CD4-positive, alpha-beta memory T cell (primary cell): ENCODE measurements around the gene HID1. TPM values are rescaled to one million over a fixed set of nuclear protein-coding genes. Genes with fewer than 3 reads are reported as not detected.

ENCODE experiments used
- CTCF ChIA-PET: fragments of 350-600 bp; sonication (Branson Sonifier 250); formaldehyde crosslinking; loops from one replicate; lab custom pipeline; 2021; ENCODE audit warnings: inconsistent platforms; ENCODE audit not compliant: partially characterized antibody; lab: Charles Lee
- POLR2A ChIA-PET: fragments of 350-600 bp; sonication (Branson Sonifier 250); formaldehyde crosslinking; loops from one replicate; lab custom pipeline; 2021; ENCODE audit not compliant: partially characterized antibody; lab: Charles Lee
- DNase-seq, 5 donors: peaks; one replicate each; pipeline versions ENCODE4 v3.0.0 to v3.0.0-alpha.2; 2020 to 2022; ENCODE audit warnings: mixed read lengths in 1 of 5
- H3K27ac ChIP-seq: one replicate; pipeline ENCODE4 v1.7.0; 2013; ENCODE audit warnings: low read depth, low read length
- H3K27me3 ChIP-seq: 2 replicates; pipeline ENCODE4 v1.7.0; 2013; ENCODE audit warnings: mild to moderate bottlenecking, low read length, moderate library complexity; ENCODE audit not compliant: insufficient read depth
- H3K36me3 ChIP-seq: 2 replicates; pipeline ENCODE4 v1.7.0; 2013; ENCODE audit warnings: mild to moderate bottlenecking, low read length, moderate library complexity; ENCODE audit not compliant: insufficient read depth
- H3K4me1 ChIP-seq: 2 replicates; pipeline ENCODE4 v1.7.0; 2013; ENCODE audit warnings: mild to moderate bottlenecking, low read length, moderate library complexity; ENCODE audit not compliant: insufficient read depth
- H3K4me3 ChIP-seq, 2 donors: one replicate each; pipeline ENCODE4 v1.7.0; 2013; ENCODE audit warnings: low read length in 2 of 2, mild to moderate bottlenecking in 1 of 2
- H3K9me3 ChIP-seq, 2 donors: one replicate each; pipeline ENCODE4 v1.7.0; 2013; ENCODE audit warnings: low read length in 2 of 2, control low read depth in 1 of 2; ENCODE audit not compliant: control insufficient read depth in 1 of 2
- H3K27ac Mint-ChIP-seq, 7 donors: one replicate each; pipeline ENCODE4 v1.8.0; 2020 to 2021; ENCODE audit warnings: mixed read lengths in 7 of 7, mild to moderate bottlenecking in 6 of 7, inconsistent platforms in 3 of 7, moderate library complexity in 3 of 7
- H3K27me3 Mint-ChIP-seq, 2 donors: one replicate each; pipeline ENCODE4 v1.8.0; 2020 to 2021; ENCODE audit warnings: mixed read lengths in 2 of 2
- H3K36me3 Mint-ChIP-seq, 2 donors: one replicate each; pipeline ENCODE4 v1.8.0; 2020 to 2021; ENCODE audit warnings: mixed read lengths in 2 of 2, inconsistent platforms in 1 of 2, mild to moderate bottlenecking in 1 of 2
- H3K4me1 Mint-ChIP-seq, 4 donors: one replicate each; pipeline ENCODE4 v1.8.0; 2020 to 2021; ENCODE audit warnings: mixed read lengths in 4 of 4, mild to moderate bottlenecking in 1 of 4
- H3K4me3 Mint-ChIP-seq, 8 donors: one replicate each; pipeline ENCODE4 v1.8.0; 2020 to 2021; ENCODE audit warnings: mixed read lengths in 8 of 8, mild to moderate bottlenecking in 7 of 8, moderate library complexity in 6 of 8, inconsistent platforms in 3 of 8
- H3K9me3 Mint-ChIP-seq, 8 donors: one replicate each; pipeline ENCODE4 v1.8.0; 2020 to 2021; ENCODE audit warnings: mixed read lengths in 8 of 8, mild to moderate bottlenecking in 5 of 8, inconsistent platforms in 3 of 8, moderate library complexity in 1 of 8
- intact Hi-C: fragments of 100-400 bp; cut with micrococcal nuclease; formaldehyde crosslinking; loops from one replicate; pipeline ENCODE4 v1.15.1; 2023
- polyA plus RNA-seq, 2 donors: library from polyadenylated mRNA; unstranded; fragments of 300-500 nt; fragmentation: Illumina TruSeq; gene quantifications; one replicate each; pipeline ENCODE4 v1.2.3, GENCODE V29; 2021
- total RNA-seq, 2 experiments: library from RNA; stranded (reverse); gene quantifications; one replicate each; pipeline ENCODE4 v1.2.3, GENCODE V29; 2021

The HID1 gene
- total and polyA plus RNA-seq, 4 experiments from 2014 or later: 3.0 to 19.5 (median 11.3) TPM

GRCh38 chr17:74925242-74925641 is 47.3 kb downstream of the HID1 start:
- intact Hi-C loops: no loop called here
- H3K27me3 ChIP-seq: peaks cover 32% of the 10 kb centered on the region
- H3K9me3 Mint-ChIP-seq: no peaks in the 10 kb centered on the region

GRCh38 chr17:74924250-74924948 is 48.2 kb downstream of the HID1 start, which contains the start of gene OTOP2:
TSS of gene OTOP2 (plus strand) at chr17:74924273. CDS start at chr17:74924633, 360 bp downstream.
- DNase-seq: peak in 2 of 5 donors; percentile 5 to 18
- Histone ChIP-seq H3K9me3 (no peaks in the 10 kb centered on the region), H3K27me3 (peaks cover 32% of the 10 kb centered on the region), H3K4me3 (peak within 1 kb of the TSS in 1 of 2 donors; percentile 14), H3K36me3 (no peaks in the 10 kb centered on the region), H3K27ac (no peak within 1 kb of the TSS), H3K4me1 (peaks cover 18% of the 10 kb centered on the region)
- ChIA-PET POLR2A (no interaction called here), CTCF (interaction anchor here (0.8 to 4.5 kb wide), 5 partner anchors 8 to 137 kb away, joined by 3 to 33 read pairs (median 4); no protein-coding TSS in a partner anchor)
- no peaks in the 10 kb centered on the region for H3K36me3 Mint-ChIP-seq
- H3K9me3 Mint-ChIP-seq: no peaks in the 10 kb centered on the region
- peak within 1 kb of the TSS; percentile 9 to 68 (median 52) for H3K4me3 Mint-ChIP-seq
- H3K4me1 Mint-ChIP-seq: peaks cover 1 to 17% (median 11%) of the 10 kb centered on the region in 4 donors
- intact Hi-C loops: no loop called here
- H3K27ac Mint-ChIP-seq: no peak within 1 kb of the TSS
- peaks cover 45 to 46% of the 10 kb centered on the region in 2 donors for H3K27me3 Mint-ChIP-seq

More at GRCh38 chr17:74925242-74925641, 47.3 kb downstream of the HID1 start:
- Mint-ChIP-seq H3K27ac (no peak overlapping the region), H3K4me1 (peaks cover 1 to 17% (median 11%) of the 10 kb centered on the region in 4 donors), H3K27me3 (peaks cover 47 to 51% of the 10 kb centered on the region in 2 donors), H3K36me3 (no peaks in the 10 kb centered on the region), H3K4me3 (peak overlapping the region in 2 of 8 donors; percentile 5 to 68)
- Histone ChIP-seq H3K9me3 (no peaks in the 10 kb centered on the region), H3K4me1 (peaks cover 18% of the 10 kb centered on the region), H3K36me3 (no peaks in the 10 kb centered on the region), H3K27ac (no peak overlapping the region), H3K4me3 (no peak overlapping the region)
- ChIA-PET POLR2A (no interaction called here), CTCF (interaction anchor here (1.1 to 4.5 kb wide), 3 partner anchors 33 to 276 kb away, joined by 3 to 33 read pairs (median 28); no protein-coding TSS in a partner anchor)
- DNase-seq: no peak

DNA sequence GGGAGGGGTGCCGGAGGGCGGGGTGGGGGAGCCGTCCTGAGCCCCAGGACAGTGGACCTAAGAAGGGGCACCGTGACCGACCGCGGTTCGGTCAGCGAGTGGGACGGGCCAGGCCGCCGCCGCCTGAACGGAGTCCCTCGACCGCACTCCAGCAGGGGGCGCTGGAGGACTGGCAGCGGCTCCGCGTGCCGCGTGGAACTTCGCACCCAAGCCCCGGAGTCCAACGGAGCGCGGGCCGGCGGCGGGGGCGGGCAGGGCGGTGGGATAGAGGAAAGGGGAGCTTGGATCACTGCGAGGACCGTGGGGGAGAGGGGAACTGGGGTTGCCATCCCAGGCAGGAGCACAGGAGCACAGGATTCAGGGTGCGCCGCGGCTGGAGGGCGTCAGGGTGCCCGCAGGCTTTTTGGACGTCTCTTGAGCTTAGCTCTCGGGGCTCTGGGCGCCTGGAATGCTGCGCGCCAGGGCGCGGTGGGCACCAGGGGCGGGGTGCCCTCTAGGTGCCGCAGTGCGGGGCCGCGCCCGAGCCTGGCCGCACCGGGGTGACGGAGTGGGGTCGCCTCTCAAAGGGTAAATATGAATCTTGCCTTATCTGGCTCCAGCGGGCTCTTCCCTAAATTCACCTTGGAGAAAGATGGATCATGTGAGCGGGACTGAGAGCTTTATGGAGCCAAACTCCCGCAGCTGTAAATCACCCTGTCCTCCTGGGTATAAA is 48.9 kb downstream of the HID1 start:
- peak overlapping the region in 1 of 2 donors; percentile 14 for H3K4me3 ChIP-seq
- CTCF ChIA-PET: interaction anchor here (0.8 to 4.5 kb wide), 5 partner anchors 9 to 138 kb away, joined by 3 to 33 read pairs (median 4); no protein-coding TSS in a partner anchor

GRCh38 chr17:74922694-74923537 is 49.6 kb downstream of the HID1 start, which contains the start of gene USH1G:
TSS of gene USH1G (minus strand) at chr17:74923255. CDS start at chr17:74923073, 182 bp downstream.
- DNase-seq: no peak
- Mint-ChIP-seq H3K36me3 (no peaks in the 10 kb centered on the region), H3K9me3 (no peaks in the 10 kb centered on the region), H3K27me3 (peaks cover 35 to 45% of the 10 kb centered on the region in 2 donors), H3K27ac (no peak within 1 kb of the TSS), H3K4me1 (peaks cover 1 to 17% (median 11%) of the 10 kb centered on the region in 4 donors), H3K4me3 (peak within 1 kb of the TSS in 7 of 8 donors; percentile 32 to 68 (median 57))
- no peak within 1 kb of the TSS for H3K27ac ChIP-seq
- H3K27me3 ChIP-seq: peaks cover 32% of the 10 kb centered on the region
- intact Hi-C loops: loop anchor here (1.0 kb wide), 2 partner anchors 35 to 278 kb away; no protein-coding TSS in a partner anchor
- ChIA-PET POLR2A (no interaction called here), CTCF (interaction anchor here (1.2 to 4.5 kb wide), 4 partner anchors 9 to 38 kb away, joined by 4 to 33 read pairs (median 16); no protein-coding TSS in a partner anchor)
- H3K9me3 ChIP-seq: no peaks in the 10 kb centered on the region
- H3K4me3 ChIP-seq: peak within 1 kb of the TSS in 1 of 2 donors; percentile 14
- H3K36me3 ChIP-seq: no peaks in the 10 kb centered on the region
- peaks cover 18% of the 10 kb centered on the region for H3K4me1 ChIP-seq

More for the DNA sequence above, 48.9 kb downstream of the HID1 start:
- peaks cover 1 to 17% (median 11%) of the 10 kb centered on the region in 4 donors for H3K4me1 Mint-ChIP-seq
- H3K27me3 Mint-ChIP-seq: peaks cover 40 to 46% of the 10 kb centered on the region in 2 donors
- no peaks in the 10 kb centered on the region for H3K9me3 Mint-ChIP-seq
- Histone ChIP-seq H3K27me3 (peaks cover 32% of the 10 kb centered on the region), H3K27ac (no peak overlapping the region), H3K36me3 (no peaks in the 10 kb centered on the region), H3K4me1 (peaks cover 18% of the 10 kb centered on the region), H3K9me3 (no peaks in the 10 kb centered on the region)
- H3K36me3 Mint-ChIP-seq: no peaks in the 10 kb centered on the region
- H3K4me3 Mint-ChIP-seq: peak overlapping the region in 6 of 8 donors; percentile 13 to 54 (median 44)
- peak; percentile 57 to 76 (median 68) for DNase-seq
- no peak overlapping the region for H3K27ac Mint-ChIP-seq
- POLR2A ChIA-PET: no interaction called here
- intact Hi-C loops: loop anchor here (1.0 kb wide), 2 partner anchors 35 to 278 kb away; no protein-coding TSS in a partner anchor

DNA sequence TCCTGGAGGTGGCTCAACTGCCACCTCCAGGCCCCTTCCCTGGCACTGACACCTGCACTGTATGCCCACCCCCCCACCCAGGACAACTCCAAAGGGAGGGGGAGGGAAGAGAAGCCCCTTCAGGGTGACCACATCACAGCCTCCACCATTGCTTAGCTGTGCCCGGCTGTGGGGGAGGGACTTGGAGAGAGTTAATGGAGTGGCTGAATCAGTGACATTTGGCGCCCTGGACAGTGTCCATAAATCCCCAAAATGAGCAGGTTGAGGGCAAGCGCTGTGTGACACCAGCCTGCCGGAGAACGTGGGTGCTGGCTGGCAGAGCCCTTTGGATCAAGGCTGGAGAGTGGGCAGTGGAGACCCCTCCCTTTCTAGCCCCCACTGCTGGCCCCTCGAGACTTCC is 50.4 kb downstream of the HID1 start:
- Histone ChIP-seq H3K4me3 (no peak overlapping the region), H3K9me3 (no peaks in the 10 kb centered on the region), H3K36me3 (no peaks in the 10 kb centered on the region), H3K27me3 (peaks cover 32% of the 10 kb centered on the region), H3K4me1 (peaks cover 18% of the 10 kb centered on the region), H3K27ac (no peak overlapping the region)
- DNase-seq: no peak
- Mint-ChIP-seq H3K9me3 (no peaks in the 10 kb centered on the region), H3K27ac (no peak overlapping the region), H3K4me1 (peaks cover 1 to 17% (median 11%) of the 10 kb centered on the region in 4 donors), H3K4me3 (peak overlapping the region in 1 of 8 donors; percentile 64), H3K27me3 (peaks cover 32 to 43% of the 10 kb centered on the region in 2 donors), H3K36me3 (no peaks in the 10 kb centered on the region)
- intact Hi-C loops: no loop called here
- ChIA-PET POLR2A (no interaction called here), CTCF (interaction anchor here (4.1 to 4.5 kb wide), 2 partner anchors 36 to 39 kb away, joined by 28 to 33 read pairs; no protein-coding TSS in a partner anchor)

- no peaks in the 10 kb centered on the region for H3K36me3 ChIP-seq
- Mint-ChIP-seq H3K4me3 (peak overlapping the region in 1 of 8 donors; percentile 20), H3K27ac (no peak overlapping the region), H3K4me1 (peaks cover 1 to 17% (median 11%) of the 10 kb centered on the region in 4 donors), H3K27me3 (peaks cover 32 to 43% of the 10 kb centered on the region in 2 donors), H3K9me3 (no peaks in the 10 kb centered on the region), H3K36me3 (no peaks in the 10 kb centered on the region)
- peaks cover 18% of the 10 kb centered on the region for H3K4me1 ChIP-seq
- no peaks in the 10 kb centered on the region for H3K9me3 ChIP-seq
- POLR2A ChIA-PET: no interaction called here
- intact Hi-C loops: no loop called here
- CTCF ChIA-PET: interaction anchor here (0.8 to 4.5 kb wide), 3 partner anchors 36 to 131 kb away, joined by 3 to 28 read pairs (median 3); no protein-coding TSS in a partner anchor
- H3K4me3 ChIP-seq: no peak overlapping the region
- no peak overlapping the region for H3K27ac ChIP-seq
- DNase-seq: no peak
- H3K27me3 ChIP-seq: peaks cover 32% of the 10 kb centered on the region
Observed at GRCh38 chr17:74921769-74922168, 50.8 kb downstream of the HID1 start.
